Hepatocyte (in vitro differentiated cells): Measurements from ENCODE around the gene LAMC2. TPM values are rescaled to one million over a fixed set of nuclear protein-coding genes. Genes with fewer than 3 reads are reported as not detected.
"Not testable (repeated sequence)": the region's sequence is repeated elsewhere in the genome, so short reads cannot be mapped to it uniquely, and the experiment has no call there.

Source experiments
- DNase-seq: peaks from one replicate; pipeline ENCODE4 v3.0.0-alpha.2; 2016; ENCODE audit warnings: low spot score
- H2AFZ ChIP-seq: fragments of 200-600 bp; sonication (generic); 2 replicates; pipeline ENCODE4 v1.6.0; 2016; ENCODE audit warnings: antibody characterized with exemption, mild to moderate bottlenecking
- H3K27ac ChIP-seq: fragments of 200-600 bp; sonication (generic); 2 replicates; pipeline ENCODE4 v1.5.1; 2016; ENCODE audit warnings: mild to moderate bottlenecking
- H3K27me3 ChIP-seq: fragments of 200-600 bp; sonication (generic); 2 replicates; pipeline ENCODE4 v1.6.1; 2016
- H3K36me3 ChIP-seq: fragments of 200-600 bp; sonication (generic); replicated peaks from 2 replicates; pipeline ENCODE4 v1.5.1; 2016; ENCODE audit warnings: low read depth; ENCODE audit not compliant: insufficient read depth
- H3K4me1 ChIP-seq: fragments of 200-600 bp; sonication (generic); 2 replicates; pipeline ENCODE4 v1.5.1; 2016; ENCODE audit warnings: mild to moderate bottlenecking, moderate library complexity; ENCODE audit not compliant: insufficient read depth
- H3K4me2 ChIP-seq: fragments of 200-600 bp; sonication (generic); 2 replicates; pipeline ENCODE4 v1.6.0; 2016
- H3K4me3 ChIP-seq: fragments of 200-600 bp; sonication (generic); 2 replicates; pipeline ENCODE4 v1.5.1; 2016; ENCODE audit warnings: mild to moderate bottlenecking
- H3K79me2 ChIP-seq: fragments of 200-600 bp; sonication (generic); 2 replicates; pipeline ENCODE4 v1.6.0; 2017; ENCODE audit warnings: mild to moderate bottlenecking
- H3K9me2 ChIP-seq: fragments of 200-600 bp; sonication (generic); replicated peaks from 2 replicates; pipeline ENCODE4 v1.6.0; 2017; ENCODE audit warnings: mild to moderate bottlenecking; ENCODE audit not compliant: insufficient read depth
- H3K9me3 ChIP-seq: fragments of 200-600 bp; sonication (generic); 2 replicates; pipeline ENCODE4 v1.5.1; 2016; ENCODE audit warnings: low read depth, mild to moderate bottlenecking
- H4K20me1 ChIP-seq: fragments of 200-600 bp; sonication (generic); 2 replicates; pipeline ENCODE4 v1.6.0; 2016; ENCODE audit warnings: mild to moderate bottlenecking; ENCODE audit not compliant: insufficient read depth, poor library complexity, severe bottlenecking
- EZH2 ChIP-seq: fragments of 200-600 bp; sonication (generic); IDR thresholded peaks from 2 replicates; pipeline ENCODE4 v1.6.1; 2016; ENCODE audit warnings: antibody characterized with exemption, mild to moderate bottlenecking, borderline replicate concordance
- EZH2phosphoT487 ChIP-seq: fragments of 200-600 bp; sonication (generic); IDR thresholded peaks from one replicate; pipeline ENCODE4 v1.6.1; 2018; ENCODE audit warnings: antibody characterized with exemption, mild to moderate bottlenecking, low read depth, moderate library complexity; ENCODE audit not compliant: unreplicated experiment, severe bottlenecking
- WGBS: methylation state at CpG from one replicate; pipeline ENCODE4 v1.1.6; 2016; ENCODE audit warnings: low lambda C conversion rate; ENCODE audit errors: missing lambda C conversion rate; 5-methylcytosine and 5-hydroxymethylcytosine counted together
- polyA plus RNA-seq: library from polyadenylated mRNA; unstranded; fragments of >200 nt; fragmentation: Nextera tagmentation; extraction: Ambion mirVana; gene quantifications from 2 replicates; pipeline ENCODE4 v1.2.1, GENCODE V29; 2016
- total RNA-seq: library from RNA; depleted of rRNA; stranded (reverse); fragments of >200 nt; gene quantifications from 2 replicates; pipeline ENCODE4 v1.2.3, GENCODE V29; 2014
- TF ChIP-seq, protein P1 (sequence below): fragments of 200-600 bp; sonication (generic); IDR thresholded peaks from 2 replicates; pipeline ENCODE4 v1.5.1; 2016; ENCODE audit warnings: antibody characterized with exemption, mild to moderate bottlenecking; ENCODE audit not compliant: poor library complexity

Gene LAMC2
- total and polyA plus RNA-seq, 2 experiments from 2014 or later: 45.3 to 76.3 TPM

DNA sequence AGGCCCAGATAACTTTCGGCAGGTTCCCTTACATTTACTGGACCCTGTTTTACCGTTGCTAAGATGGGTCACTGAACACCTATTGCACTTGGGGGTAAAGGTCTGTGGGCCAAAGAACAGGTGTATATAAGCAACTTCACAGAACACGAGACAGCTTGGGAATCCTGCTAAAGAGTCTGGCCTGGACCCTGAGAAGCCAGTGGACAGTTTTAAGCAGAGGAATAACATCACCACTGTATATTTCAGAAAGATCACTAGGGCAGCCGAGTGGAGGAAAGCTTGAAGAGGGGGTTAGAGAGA lies 54.4 kb downstream of the LAMC2 start:
- Histone ChIP-seq H3K4me3 (no peak overlapping the region), H2AFZ (no peak overlapping the region), H3K9me2 (no peaks in the 10 kb centered on the region), H3K36me3 (no peaks in the 10 kb centered on the region), H3K9me3 (no peaks in the 10 kb centered on the region), H4K20me1 (no peaks in the 10 kb centered on the region), H3K4me1 (peaks cover 19% of the 10 kb centered on the region), H3K27me3 (no peaks in the 10 kb centered on the region), H3K79me2 (no peaks in the 10 kb centered on the region), H3K27ac (no peak overlapping the region), H3K4me2 (no peak overlapping the region)
- DNase-seq: no peak
- WGBS: 86% methylated on average over 4 of the region's 4 CpGs
- TF ChIP-seq, protein P1, sequence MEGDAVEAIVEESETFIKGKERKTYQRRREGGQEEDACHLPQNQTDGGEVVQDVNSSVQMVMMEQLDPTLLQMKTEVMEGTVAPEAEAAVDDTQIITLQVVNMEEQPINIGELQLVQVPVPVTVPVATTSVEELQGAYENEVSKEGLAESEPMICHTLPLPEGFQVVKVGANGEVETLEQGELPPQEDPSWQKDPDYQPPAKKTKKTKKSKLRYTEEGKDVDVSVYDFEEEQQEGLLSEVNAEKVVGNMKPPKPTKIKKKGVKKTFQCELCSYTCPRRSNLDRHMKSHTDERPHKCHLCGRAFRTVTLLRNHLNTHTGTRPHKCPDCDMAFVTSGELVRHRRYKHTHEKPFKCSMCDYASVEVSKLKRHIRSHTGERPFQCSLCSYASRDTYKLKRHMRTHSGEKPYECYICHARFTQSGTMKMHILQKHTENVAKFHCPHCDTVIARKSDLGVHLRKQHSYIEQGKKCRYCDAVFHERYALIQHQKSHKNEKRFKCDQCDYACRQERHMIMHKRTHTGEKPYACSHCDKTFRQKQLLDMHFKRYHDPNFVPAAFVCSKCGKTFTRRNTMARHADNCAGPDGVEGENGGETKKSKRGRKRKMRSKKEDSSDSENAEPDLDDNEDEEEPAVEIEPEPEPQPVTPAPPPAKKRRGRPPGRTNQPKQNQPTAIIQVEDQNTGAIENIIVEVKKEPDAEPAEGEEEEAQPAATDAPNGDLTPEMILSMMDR: no peak
- TF ChIP-seq EZH2 (no peak), EZH2phosphoT487 (no peak)

GRCh38 chr1:183240853-183241252 lies 54.8 kb downstream of the LAMC2 start:
- not testable (repeated sequence) for DNase-seq, H4K20me1 ChIP-seq, H3K79me2 ChIP-seq, H3K27ac ChIP-seq, H2AFZ ChIP-seq, H3K27me3 ChIP-seq, H3K9me3 ChIP-seq, H3K4me2 ChIP-seq, H3K4me3 ChIP-seq, H3K36me3 ChIP-seq, H3K9me2 ChIP-seq
- WGBS: 93% methylated on average over 8 of the region's 8 CpGs
- peaks cover 15% of the 10 kb centered on the region for H3K4me1 ChIP-seq

DNA sequence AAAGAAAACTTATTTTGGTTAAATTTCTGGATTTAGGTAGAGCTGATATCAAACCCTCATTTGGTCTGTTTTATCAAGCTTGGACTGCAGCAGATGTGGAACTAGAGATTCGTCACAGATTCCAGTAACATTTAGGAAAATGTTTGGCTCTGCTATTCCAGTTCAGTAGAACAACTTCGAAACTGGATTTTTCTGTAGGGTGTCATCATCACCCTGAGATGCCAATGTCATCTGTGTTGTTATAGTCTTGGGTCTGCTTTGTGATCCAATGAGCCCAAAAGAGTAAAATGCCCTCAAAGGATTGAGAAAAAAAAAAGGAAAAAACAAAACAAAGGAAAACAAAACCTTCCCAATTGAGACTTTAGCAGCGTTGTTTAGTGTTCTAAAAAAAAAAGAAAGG lies 55.4 kb downstream of the LAMC2 start:
- H3K27me3 ChIP-seq: no peaks in the 10 kb centered on the region
- H3K27ac ChIP-seq: no peak overlapping the region
- no peaks in the 10 kb centered on the region for H3K79me2 ChIP-seq
- no peak overlapping the region for H3K4me3 ChIP-seq
- no peaks in the 10 kb centered on the region for H3K9me3 ChIP-seq
- no peak for DNase-seq
- H3K36me3 ChIP-seq: no peaks in the 10 kb centered on the region
- peaks cover 14% of the 10 kb centered on the region for H3K4me1 ChIP-seq
- H2AFZ ChIP-seq: no peak overlapping the region
- TF ChIP-seq EZH2phosphoT487: no peak
- TF ChIP-seq, protein P1: no peak
- no peak for TF ChIP-seq EZH2
- WGBS: 69% methylated on average over 3 of the region's 3 CpGs
- no peaks in the 10 kb centered on the region for H4K20me1 ChIP-seq
- H3K4me2 ChIP-seq: no peak overlapping the region
- H3K9me2 ChIP-seq: no peaks in the 10 kb centered on the region

GRCh38 chr1:183242556-183242955 lies 56.5 kb downstream of the LAMC2 start:
- Histone ChIP-seq H3K36me3 (no peaks in the 10 kb centered on the region), H3K79me2 (no peaks in the 10 kb centered on the region), H2AFZ (no peak overlapping the region), H3K4me3 (no peak overlapping the region), H3K4me1 (peaks cover 7% of the 10 kb centered on the region), H3K27me3 (no peaks in the 10 kb centered on the region), H3K9me3 (no peaks in the 10 kb centered on the region), H3K4me2 (no peak overlapping the region), H4K20me1 (no peaks in the 10 kb centered on the region), H3K27ac (no peak overlapping the region), H3K9me2 (no peaks in the 10 kb centered on the region)
- no peak for DNase-seq
- 69% methylated on average over 3 of the region's 3 CpGs for WGBS
- TF ChIP-seq EZH2phosphoT487 (no peak), EZH2 (no peak)
- TF ChIP-seq, protein P1: no peak
